Fibroblast of lung (primary cell): ENCODE data around the gene WDR53. TPM values are rescaled to one million over a fixed set of nuclear protein-coding genes. Genes with fewer than 3 reads are reported as not detected.

ENCODE experiments used
- DNase-seq, 2 donors: peaks; one replicate each; pipeline versions ENCODE4 v3.0.0 to v3.0.0-alpha.2; 2010; ENCODE audit warnings: low read depth in 2 of 2
- H2AFZ ChIP-seq: 2 replicates; pipeline ENCODE4 v1.5.1; 2012; ENCODE audit warnings: low read length, control low read depth, inconsistent platforms
- H3K27ac ChIP-seq: 2 replicates; pipeline ENCODE4 v1.5.1; 2011; ENCODE audit warnings: low read length, control low read depth; ENCODE audit not compliant: insufficient read depth
- H3K27me3 ChIP-seq: 2 replicates; pipeline ENCODE4 v1.5.1; 2011; ENCODE audit warnings: mild to moderate bottlenecking, low read length; ENCODE audit not compliant: control insufficient read depth, insufficient read depth
- H3K36me3 ChIP-seq: 2 replicates; pipeline ENCODE4 v1.5.1; 2011; ENCODE audit warnings: low read length; ENCODE audit not compliant: control insufficient read depth, insufficient read depth
- H3K4me1 ChIP-seq: 2 replicates; pipeline ENCODE4 v1.5.1; 2011; ENCODE audit warnings: low read length; ENCODE audit not compliant: control insufficient read depth, insufficient read depth; ENCODE audit errors: extremely low read depth
- H3K4me2 ChIP-seq: 2 replicates; pipeline ENCODE4 v1.5.1; 2011; ENCODE audit warnings: low read length, control low read depth; ENCODE audit not compliant: insufficient read depth; ENCODE audit errors: extremely low read depth
- H3K4me3 ChIP-seq, 4 experiments: fragments of 200-600 bp in 1 of 4; sonication (generic) in 1 of 4; replicated peaks in 1 of 4; 2 replicates each; pipeline ENCODE4 v1.5.1; 2011 to 2016; ENCODE audit warnings: low read length in 4 of 4, low read depth in 3 of 4, mild to moderate bottlenecking in 3 of 4, control low read depth in 2 of 4, inconsistent platforms in 1 of 4, mixed read lengths in 1 of 4; ENCODE audit not compliant: insufficient read depth in 1 of 4; ENCODE audit errors: control extremely low read depth in 1 of 4
- H3K79me2 ChIP-seq: 2 replicates; pipeline ENCODE4 v1.5.1; 2012; ENCODE audit warnings: mild to moderate bottlenecking, low read length, inconsistent platforms; ENCODE audit not compliant: control insufficient read depth, insufficient read depth
- H3K9ac ChIP-seq: 2 replicates; pipeline ENCODE4 v1.5.1; 2011; ENCODE audit warnings: mild to moderate bottlenecking, low read length, control low read depth; ENCODE audit not compliant: insufficient read depth
- H3K9me3 ChIP-seq: 2 replicates; pipeline ENCODE4 v1.5.1; 2012; ENCODE audit warnings: low read depth, low read length; ENCODE audit not compliant: control insufficient read depth, insufficient read depth
- H4K20me1 ChIP-seq: 2 replicates; pipeline ENCODE4 v1.5.1; 2011; ENCODE audit warnings: low read length; ENCODE audit not compliant: control insufficient read depth, insufficient read depth; ENCODE audit errors: extremely low read depth
- CTCF ChIP-seq, 2 donors: IDR thresholded peaks in 1 of 2; conservative IDR thresholded peaks in 1 of 2; 1 replicate in 1 of 2; 2 replicates in 1 of 2; pipeline ENCODE4 v1.5.1; 2011 to 2012; ENCODE audit warnings: low read length in 2 of 2, control low read depth in 1 of 2, inconsistent platforms in 1 of 2, low read depth in 1 of 2, mild to moderate bottlenecking in 1 of 2
- EZH2 ChIP-seq: IDR thresholded peaks from 2 replicates; pipeline ENCODE4 v1.5.1; 2012; ENCODE audit warnings: low read length, control low read depth, mild to moderate bottlenecking; ENCODE audit errors: missing control alignments
- polyA plus RNA-seq, 2 donors: library from polyadenylated mRNA; depleted of rRNA in 1 of 2; stranded (reverse) in 1 of 2; unstranded in 1 of 2; fragments of >200 nt; gene quantifications; 2 replicates each; pipeline ENCODE4 v1.2.1, GENCODE V29; 2011 to 2012; ENCODE audit warnings: missing spikeins in 1 of 2
- total RNA-seq: library from RNA; depleted of rRNA; stranded (reverse); fragments of >200 nt; gene quantifications from 2 replicates; pipeline ENCODE4 v1.2.1, GENCODE V29; 2014

WDR53 gene
- total and polyA plus RNA-seq, 2 donors (not counting 1 experiment from before 2014, with no cell fraction given), result 8.3 TPM

DNA sequence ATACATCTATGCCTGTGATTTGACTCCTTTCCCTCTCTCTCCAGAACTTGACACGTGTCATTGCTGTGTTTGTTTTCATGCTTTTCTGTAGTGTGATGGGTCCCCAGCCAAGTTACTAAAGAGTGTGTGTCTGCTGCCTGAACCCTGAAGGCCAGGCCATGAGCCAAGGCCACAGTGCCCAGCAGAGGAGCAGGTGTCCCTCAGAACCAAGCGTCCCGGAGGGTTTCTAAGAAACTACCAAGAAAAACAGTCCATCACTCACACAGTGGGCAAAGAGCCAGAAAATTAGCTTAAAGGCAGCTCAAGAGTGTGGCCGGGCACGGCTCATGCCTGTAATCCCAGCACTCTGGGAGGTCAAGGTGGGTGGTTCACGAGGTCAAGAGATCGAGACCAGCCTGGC is 35.3 kb upstream of the WDR53 start:
- Histone ChIP-seq H3K4me1 (no peaks in the 10 kb centered on the region), H3K79me2 (no peaks in the 10 kb centered on the region), H3K36me3 (no peaks in the 10 kb centered on the region), H3K27me3 (peaks cover 4% of the 10 kb centered on the region), H3K9ac (no peak overlapping the region), H3K4me3 (no peak overlapping the region), H3K9me3 (no peaks in the 10 kb centered on the region), H3K27ac (no peak overlapping the region), H3K4me2 (no peak overlapping the region), H4K20me1 (no peaks in the 10 kb centered on the region), H2AFZ (no peak overlapping the region)
- TF ChIP-seq EZH2, result no peak
- TF ChIP-seq CTCF (conservative IDR thresholded peaks at IDR 0.05 in 1 of 2, IDR thresholded peaks at IDR 0.05 in 1 of 2; ENCODE audit: low read depth in 1 of 2, low read length in 2 of 2), result no peak
- DNase-seq, result no peak

GRCh38 chr3:196602673-196603072 is 34.3 kb upstream of the WDR53 start:
- TF ChIP-seq CTCF (conservative IDR thresholded peaks at IDR 0.05 in 1 of 2, IDR thresholded peaks at IDR 0.05 in 1 of 2; ENCODE audit: low read depth in 1 of 2, low read length in 2 of 2), result no peak
- no peak for TF ChIP-seq EZH2
- H3K79me2 ChIP-seq, result no peaks in the 10 kb centered on the region
- no peaks in the 10 kb centered on the region for H4K20me1 ChIP-seq
- H3K4me2 ChIP-seq, result no peak overlapping the region
- H3K27ac ChIP-seq, result no peak overlapping the region
- no peak overlapping the region for H3K4me3 ChIP-seq
- no peak for DNase-seq
- H2AFZ ChIP-seq, result no peak overlapping the region
- no peak overlapping the region for H3K9ac ChIP-seq
- H3K9me3 ChIP-seq, result no peaks in the 10 kb centered on the region
- no peaks in the 10 kb centered on the region for H3K4me1 ChIP-seq
- peaks cover 4% of the 10 kb centered on the region for H3K27me3 ChIP-seq
- no peaks in the 10 kb centered on the region for H3K36me3 ChIP-seq

DNA sequence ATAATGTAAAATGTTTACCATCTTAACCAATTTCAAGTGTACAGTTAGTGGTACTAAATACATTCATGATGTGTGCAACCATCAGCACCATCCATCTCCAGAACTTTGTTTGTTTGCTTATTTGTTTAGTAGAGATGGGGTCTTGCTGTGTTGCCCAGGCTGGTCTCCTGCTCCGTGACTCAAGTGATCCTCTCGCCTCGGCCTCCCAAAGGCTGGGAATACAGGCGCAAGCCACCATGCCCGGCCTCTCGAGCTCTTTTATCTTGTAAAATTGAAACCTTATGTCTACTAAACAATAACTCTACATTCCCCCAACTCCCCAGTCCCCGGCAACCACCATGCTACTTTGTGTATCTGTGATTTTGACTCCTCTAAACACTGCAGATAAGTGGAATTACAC is 32.0 kb upstream of the WDR53 start:
- H3K9ac ChIP-seq, result no peak overlapping the region
- TF ChIP-seq CTCF (conservative IDR thresholded peaks at IDR 0.05 in 1 of 2, IDR thresholded peaks at IDR 0.05 in 1 of 2; ENCODE audit: low read depth in 1 of 2, low read length in 2 of 2), result no peak
- TF ChIP-seq EZH2, result no peak
- no peak overlapping the region for H3K4me3 ChIP-seq
- no peaks in the 10 kb centered on the region for H3K79me2 ChIP-seq
- peaks cover 5% of the 10 kb centered on the region for H3K27me3 ChIP-seq
- no peaks in the 10 kb centered on the region for H3K4me1 ChIP-seq
- no peak overlapping the region for H3K4me2 ChIP-seq
- no peak overlapping the region for H2AFZ ChIP-seq
- H4K20me1 ChIP-seq, result no peaks in the 10 kb centered on the region
- H3K27ac ChIP-seq, result no peak overlapping the region
- H3K9me3 ChIP-seq, result no peaks in the 10 kb centered on the region
- no peak for DNase-seq
- H3K36me3 ChIP-seq, result no peaks in the 10 kb centered on the region
